ENCODE data around the gene DUSP3.

The DUSP3 gene

GRCh38 chr17:43790311-43790940 is 11.6 kb upstream of the DUSP3 start:
- Histone ChIP-seq H2AFZ (ENCODE audit: low read depth, low read length) (no peak overlapping the region), H3K36me3 (ENCODE audit: insufficient read depth, low read length) (no peaks in the 10 kb centered on the region), H3K9ac (ENCODE audit: low read depth, low read length) (no peak overlapping the region), H3K4me2 (ENCODE audit: insufficient read depth, low read length) (no peak overlapping the region), H3K27ac (ENCODE audit: low read length) (no peak overlapping the region), H3K4me3 (ENCODE audit: low read depth in 1 of 2, low read length in 2 of 2) (no peak overlapping the region), H3K27me3 (ENCODE audit: insufficient read depth, low read length, poor library complexity) (no peaks in the 10 kb centered on the region), H4K20me1 (ENCODE audit: insufficient read depth, low read length) (no peaks in the 10 kb centered on the region), H3K79me2 (ENCODE audit: insufficient read depth, low read length) (no peaks in the 10 kb centered on the region), H3K4me1 (ENCODE audit: insufficient read depth, low read length) (no peaks in the 10 kb centered on the region), H3K9me3 (ENCODE audit: insufficient read depth, low read length, severe bottlenecking) (no peaks in the 10 kb centered on the region)
- ATAC-seq (ENCODE audit: insufficient read depth, low read depth) = no peak
- TF ChIP-seq, protein P1, sequence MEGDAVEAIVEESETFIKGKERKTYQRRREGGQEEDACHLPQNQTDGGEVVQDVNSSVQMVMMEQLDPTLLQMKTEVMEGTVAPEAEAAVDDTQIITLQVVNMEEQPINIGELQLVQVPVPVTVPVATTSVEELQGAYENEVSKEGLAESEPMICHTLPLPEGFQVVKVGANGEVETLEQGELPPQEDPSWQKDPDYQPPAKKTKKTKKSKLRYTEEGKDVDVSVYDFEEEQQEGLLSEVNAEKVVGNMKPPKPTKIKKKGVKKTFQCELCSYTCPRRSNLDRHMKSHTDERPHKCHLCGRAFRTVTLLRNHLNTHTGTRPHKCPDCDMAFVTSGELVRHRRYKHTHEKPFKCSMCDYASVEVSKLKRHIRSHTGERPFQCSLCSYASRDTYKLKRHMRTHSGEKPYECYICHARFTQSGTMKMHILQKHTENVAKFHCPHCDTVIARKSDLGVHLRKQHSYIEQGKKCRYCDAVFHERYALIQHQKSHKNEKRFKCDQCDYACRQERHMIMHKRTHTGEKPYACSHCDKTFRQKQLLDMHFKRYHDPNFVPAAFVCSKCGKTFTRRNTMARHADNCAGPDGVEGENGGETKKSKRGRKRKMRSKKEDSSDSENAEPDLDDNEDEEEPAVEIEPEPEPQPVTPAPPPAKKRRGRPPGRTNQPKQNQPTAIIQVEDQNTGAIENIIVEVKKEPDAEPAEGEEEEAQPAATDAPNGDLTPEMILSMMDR (IDR thresholded peaks at IDR 0.05; ENCODE audit: borderline replicate concordance, extremely low read depth, low read length, poor library complexity, severe bottlenecking) = peak; percentile 14
- TF ChIP-seq EZH2 (IDR thresholded peaks at IDR 0.05; ENCODE audit: borderline replicate concordance, low read depth, low read length, severe bottlenecking) = no peak
- DNase-seq = no peak

DNA sequence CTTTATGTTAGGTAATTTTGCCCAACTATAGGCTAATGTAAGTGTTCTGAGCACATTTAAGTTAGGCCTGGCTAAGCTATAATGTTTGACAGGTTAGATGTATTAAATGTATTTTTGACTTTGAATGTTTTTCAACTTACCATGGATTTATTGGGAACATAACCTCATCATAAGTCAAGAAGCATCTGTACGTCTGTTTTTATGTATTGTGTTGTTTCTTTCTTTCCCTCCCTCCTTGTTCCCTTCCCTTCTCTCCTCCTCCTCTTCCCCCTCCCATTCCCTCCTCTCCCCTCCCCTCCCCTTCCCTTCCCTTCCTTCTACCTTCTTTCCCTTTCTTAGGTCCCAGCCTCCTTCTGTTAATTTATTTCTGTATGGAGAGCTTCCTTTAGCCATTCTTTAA is 10.7 kb upstream of the DUSP3 start:
- Histone ChIP-seq H3K4me2 (ENCODE audit: insufficient read depth, low read length) (no peak overlapping the region), H3K27me3 (ENCODE audit: insufficient read depth, low read length, poor library complexity) (no peaks in the 10 kb centered on the region), H4K20me1 (ENCODE audit: insufficient read depth, low read length) (no peaks in the 10 kb centered on the region), H3K36me3 (ENCODE audit: insufficient read depth, low read length) (no peaks in the 10 kb centered on the region), H3K9me3 (ENCODE audit: insufficient read depth, low read length, severe bottlenecking) (no peaks in the 10 kb centered on the region), H3K79me2 (ENCODE audit: insufficient read depth, low read length) (no peaks in the 10 kb centered on the region), H2AFZ (ENCODE audit: low read depth, low read length) (no peak overlapping the region), H3K4me3 (ENCODE audit: low read depth in 1 of 2, low read length in 2 of 2) (no peak overlapping the region), H3K4me1 (ENCODE audit: insufficient read depth, low read length) (no peaks in the 10 kb centered on the region), H3K9ac (ENCODE audit: low read depth, low read length) (no peak overlapping the region), H3K27ac (ENCODE audit: low read length) (no peak overlapping the region)
- DNase-seq (no peak), ATAC-seq (ENCODE audit: insufficient read depth, low read depth) (no peak)
- TF ChIP-seq, protein P1 (IDR thresholded peaks at IDR 0.05; ENCODE audit: borderline replicate concordance, extremely low read depth, low read length, poor library complexity, severe bottlenecking) = no peak
- TF ChIP-seq EZH2 (IDR thresholded peaks at IDR 0.05; ENCODE audit: borderline replicate concordance, low read depth, low read length, severe bottlenecking) = no peak

DNA sequence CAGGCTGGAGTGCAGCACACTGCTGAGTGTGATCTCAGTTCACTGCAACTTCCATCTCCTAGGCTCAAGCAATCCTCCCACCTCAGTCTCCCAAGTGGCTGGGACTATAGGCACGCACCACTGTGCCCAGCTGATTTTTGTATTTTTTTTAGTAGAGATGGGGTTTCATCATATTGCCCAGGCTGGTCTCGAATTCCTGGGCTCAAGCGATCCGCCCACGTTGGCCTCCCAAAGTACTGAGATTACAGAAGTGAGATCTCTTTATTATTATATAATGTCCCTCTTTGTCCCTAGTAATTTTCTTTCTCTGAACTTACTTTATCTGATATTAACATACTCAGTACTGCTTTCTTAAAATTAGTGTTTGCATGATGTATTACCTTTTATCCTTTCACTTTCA is 9.8 kb upstream of the DUSP3 start:
- Histone ChIP-seq H3K9me3 (ENCODE audit: insufficient read depth, low read length, severe bottlenecking) (no peaks in the 10 kb centered on the region), H3K27me3 (ENCODE audit: insufficient read depth, low read length, poor library complexity) (peaks cover 3% of the 10 kb centered on the region), H4K20me1 (ENCODE audit: insufficient read depth, low read length) (no peaks in the 10 kb centered on the region), H3K4me1 (ENCODE audit: insufficient read depth, low read length) (no peaks in the 10 kb centered on the region), H2AFZ (ENCODE audit: low read depth, low read length) (no peak overlapping the region), H3K79me2 (ENCODE audit: insufficient read depth, low read length) (no peaks in the 10 kb centered on the region), H3K4me3 (ENCODE audit: low read depth in 1 of 2, low read length in 2 of 2) (no peak overlapping the region), H3K9ac (ENCODE audit: low read depth, low read length) (no peak overlapping the region), H3K4me2 (ENCODE audit: insufficient read depth, low read length) (no peak overlapping the region), H3K36me3 (ENCODE audit: insufficient read depth, low read length) (no peaks in the 10 kb centered on the region), H3K27ac (ENCODE audit: low read length) (no peak overlapping the region)
- no peak for DNase-seq
- TF ChIP-seq, protein P1 (IDR thresholded peaks at IDR 0.05; ENCODE audit: borderline replicate concordance, extremely low read depth, low read length, poor library complexity, severe bottlenecking) = no peak
- no peak for TF ChIP-seq EZH2 (IDR thresholded peaks at IDR 0.05; ENCODE audit: borderline replicate concordance, low read depth, low read length, severe bottlenecking)
- ATAC-seq (ENCODE audit: insufficient read depth, low read depth) = no peak

All from DND-41 (cell line).